AG10803 (cell line): ENCODE data around the gene SFMBT2.

Experiments used
- DNase-seq: peaks from one replicate; pipeline ENCODE4 v3.0.0; 2010; ENCODE audit warnings: low read depth
- H3K4me3 ChIP-seq: 2 replicates; pipeline ENCODE4 v1.5.1; 2011; ENCODE audit warnings: mild to moderate bottlenecking, low read length, control low read depth
- CTCF ChIP-seq: conservative IDR thresholded peaks from 2 replicates; pipeline ENCODE4 v1.5.1; 2011; ENCODE audit warnings: mild to moderate bottlenecking, low read length, control low read depth, inconsistent platforms

SFMBT2 gene

DNA sequence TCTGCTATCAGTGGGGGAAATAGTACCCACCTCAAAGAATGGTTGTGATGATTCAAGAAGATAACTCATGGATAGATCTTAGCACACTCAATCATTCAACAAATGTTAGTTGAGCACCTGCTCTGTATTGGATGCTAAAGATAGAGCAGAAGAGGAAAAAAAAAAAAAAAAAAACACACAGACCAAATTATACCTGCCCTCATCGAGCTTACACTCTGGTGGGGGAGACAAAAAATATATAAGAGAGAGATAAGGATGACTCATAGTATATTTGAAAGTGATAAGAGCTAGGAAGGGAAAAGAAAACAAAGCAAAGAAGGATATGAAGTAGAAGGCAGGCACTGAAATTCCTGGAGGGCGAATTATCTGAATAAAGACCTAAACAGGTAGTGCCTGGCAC is 258.5 kb downstream of the SFMBT2 start:
- no peak for TF ChIP-seq CTCF
- DNase-seq = no peak
- no peak overlapping the region for H3K4me3 ChIP-seq

DNA sequence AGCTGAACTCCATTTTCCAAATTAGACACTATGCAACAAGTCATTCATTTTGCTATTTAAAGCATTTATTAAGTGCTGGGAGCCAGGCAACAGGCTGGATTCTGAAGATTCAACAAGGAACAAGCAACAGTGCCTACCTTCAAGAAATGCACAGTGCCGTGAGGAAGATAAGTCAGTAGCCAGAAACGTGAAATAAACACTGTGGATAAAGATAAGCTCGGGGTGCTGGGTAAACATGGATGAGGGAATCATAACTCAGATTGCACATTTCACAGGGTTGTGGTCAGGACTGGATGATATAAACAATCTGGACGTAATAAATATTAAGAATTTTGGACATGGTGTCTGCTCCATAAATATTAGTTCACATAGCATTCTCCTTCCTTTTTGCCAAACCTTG is 259.3 kb downstream of the SFMBT2 start:
- H3K4me3 ChIP-seq = no peak overlapping the region
- DNase-seq = no peak
- TF ChIP-seq CTCF = no peak

- TF ChIP-seq CTCF = no peak
- no peak overlapping the region for H3K4me3 ChIP-seq
- DNase-seq = no peak
Measured at GRCh38 chr10:7150349-7150748, 260.5 kb downstream of the SFMBT2 start.

DNA sequence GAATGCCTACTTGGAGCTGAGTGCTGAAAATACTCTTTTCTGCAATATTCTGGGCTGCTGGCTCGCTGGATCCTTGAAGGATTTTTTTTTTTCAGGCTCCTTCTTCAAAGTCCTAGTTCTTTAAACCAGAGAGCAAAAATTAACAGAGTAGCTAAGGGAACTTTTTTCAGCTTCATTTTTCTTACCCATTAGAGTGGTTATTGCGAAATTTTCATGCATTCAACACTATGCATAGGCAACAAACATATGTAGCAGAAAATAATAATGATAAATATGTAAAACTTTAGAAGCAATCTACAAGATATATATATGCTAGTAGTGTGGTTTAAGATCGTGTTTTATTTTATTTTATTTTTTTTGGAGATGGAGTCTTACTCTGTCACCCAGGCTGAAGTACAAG is 264.6 kb downstream of the SFMBT2 start:
- no peak for TF ChIP-seq CTCF
- DNase-seq = no peak
- no peak overlapping the region for H3K4me3 ChIP-seq

- no peak for TF ChIP-seq CTCF
- no peak overlapping the region for H3K4me3 ChIP-seq
- no peak for DNase-seq
Measured at GRCh38 chr10:7136016-7136415, 274.8 kb downstream of the SFMBT2 start.

GRCh38 chr10:7135188-7135587 is 275.6 kb downstream of the SFMBT2 start:
- no peak for TF ChIP-seq CTCF
- no peak for DNase-seq
- no peak overlapping the region for H3K4me3 ChIP-seq

DNA sequence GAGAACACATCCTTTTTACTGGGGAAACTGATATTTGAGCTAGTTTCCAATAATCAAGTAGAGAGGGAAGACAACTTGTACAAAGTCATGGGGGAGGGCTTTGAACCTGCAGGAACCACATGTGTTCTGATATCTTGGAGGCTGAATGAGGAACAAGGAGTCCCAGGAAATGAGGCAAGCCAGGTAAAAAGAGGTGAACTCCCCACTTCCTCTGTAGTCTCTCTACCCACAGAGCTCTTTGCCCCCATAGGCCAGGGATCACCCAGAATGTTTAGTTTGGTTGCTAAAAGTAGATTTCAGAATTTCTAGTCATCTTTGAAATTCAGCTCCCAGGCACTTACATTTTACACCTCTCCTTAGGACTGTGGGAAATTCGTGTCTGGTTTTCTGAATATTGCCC is 276.4 kb downstream of the SFMBT2 start:
- H3K4me3 ChIP-seq = no peak overlapping the region
- TF ChIP-seq CTCF = no peak
- DNase-seq = no peak
